AG09319 (cell line): ENCODE results near the gene THADA.

Experiments used
- DNase-seq: peaks from one replicate; pipeline ENCODE4 v3.0.0-alpha.2; 2010; ENCODE audit warnings: low read depth; ENCODE audit errors: extremely low read depth
- CTCF ChIP-seq: IDR thresholded peaks from 2 replicates; pipeline ENCODE4 v1.5.1; 2011; ENCODE audit warnings: low read depth, mild to moderate bottlenecking, inconsistent platforms, low read length, moderate library complexity

THADA gene

GRCh38 chr2:43248621-43249020 lies 347.2 kb downstream of the THADA start:
- no peak for DNase-seq
- no peak for TF ChIP-seq CTCF

GRCh38 chr2:43246641-43247040 lies 349.2 kb downstream of the THADA start:
- no peak for TF ChIP-seq CTCF

GRCh38 chr2:43241558-43241957 lies 354.3 kb downstream of the THADA start:
- TF ChIP-seq CTCF: no peak
- DNase-seq: no peak

More at GRCh38 chr2:43246641-43247040, 349.2 kb downstream of the THADA start:
- DNase-seq: no peak

GRCh38 chr2:43240766-43241150 lies 355.1 kb downstream of the THADA start:
- no peak for TF ChIP-seq CTCF
- DNase-seq: no peak

GRCh38 chr2:43239981-43240765 lies 355.7 kb downstream of the THADA start:
- no peak for TF ChIP-seq CTCF
- DNase-seq: no peak

- no peak for TF ChIP-seq CTCF
- no peak for DNase-seq
These were observed 357.0 kb downstream of the THADA start for GRCh38 chr2:43238813-43239212.

GRCh38 chr2:43238176-43238575 lies 357.7 kb downstream of the THADA start:
- no peak for DNase-seq
- no peak for TF ChIP-seq CTCF
